ENCODE data around the gene COL5A1.

COL5A1 gene

GRCh38 chr9:134743853-134744252 is 102.2 kb downstream of the COL5A1 start (continued):
- TF ChIP-seq CSRNP3 (CRISPR knock-in tag; IDR thresholded peaks at IDR 0.05), result no peak

- no peak for TF ChIP-seq GLIS3 (CRISPR knock-in tag; IDR thresholded peaks at IDR 0.05)
- no peak for TF ChIP-seq OSR1 (CRISPR knock-in tag; IDR thresholded peaks at IDR 0.05)
- TF ChIP-seq POU6F1 (CRISPR knock-in tag; IDR thresholded peaks at IDR 0.05; ENCODE audit: borderline replicate concordance, low read depth), result no peak
- no peak for ATAC-seq
Measured at GRCh38 chr9:134744385-134745295, 103.0 kb downstream of the COL5A1 start.

GRCh38 chr9:134747951-134748489 is 106.4 kb downstream of the COL5A1 start:
- ATAC-seq, result no peak
- TF ChIP-seq GLIS3 (CRISPR knock-in tag; IDR thresholded peaks at IDR 0.05) (no peak), ZNF70 (CRISPR knock-in tag; IDR thresholded peaks at IDR 0.05) (no peak), RARB (CRISPR knock-in tag; IDR thresholded peaks at IDR 0.05) (no peak), CSRNP3 (CRISPR knock-in tag; IDR thresholded peaks at IDR 0.05) (no peak), BACH2 (CRISPR knock-in tag; IDR thresholded peaks at IDR 0.05; ENCODE audit: borderline replicate concordance) (no peak), CSDC2 (CRISPR knock-in tag; IDR thresholded peaks at IDR 0.05) (no peak), ARNTL (CRISPR knock-in tag; IDR thresholded peaks at IDR 0.05; ENCODE audit: borderline replicate concordance, low read depth) (no peak)

- ATAC-seq, result no peak
- TF ChIP-seq ZFP30 (CRISPR knock-in tag; IDR thresholded peaks at IDR 0.05) (no peak), SNAI2 (CRISPR knock-in tag; IDR thresholded peaks at IDR 0.05) (no peak), TOX (CRISPR knock-in tag; IDR thresholded peaks at IDR 0.05; ENCODE audit: borderline replicate concordance) (no peak), CREB5 (CRISPR knock-in tag; IDR thresholded peaks at IDR 0.05; ENCODE audit: low read depth) (no peak), BACH2 (CRISPR knock-in tag; IDR thresholded peaks at IDR 0.05; ENCODE audit: borderline replicate concordance) (no peak), CSRNP3 (CRISPR knock-in tag; IDR thresholded peaks at IDR 0.05) (no peak), ZNF70 (CRISPR knock-in tag; IDR thresholded peaks at IDR 0.05) (no peak), ZNF565 (CRISPR knock-in tag; conservative IDR thresholded peaks at IDR 0.05; ENCODE audit: low read depth) (no peak), TSHZ2 (CRISPR knock-in tag; IDR thresholded peaks at IDR 0.05) (no peak), CSDC2 (CRISPR knock-in tag; IDR thresholded peaks at IDR 0.05) (no peak), GLIS3 (CRISPR knock-in tag; IDR thresholded peaks at IDR 0.05) (no peak), PPARA (CRISPR knock-in tag; IDR thresholded peaks at IDR 0.05; ENCODE audit: borderline replicate concordance) (no peak), ZNF8 (CRISPR knock-in tag; IDR thresholded peaks at IDR 0.05) (no peak), RARB (CRISPR knock-in tag; IDR thresholded peaks at IDR 0.05) (no peak), PATZ1 (CRISPR knock-in tag; IDR thresholded peaks at IDR 0.05; ENCODE audit: borderline replicate concordance) (no peak), ZFP3 (CRISPR knock-in tag; IDR thresholded peaks at IDR 0.05) (no peak), POU6F1 (CRISPR knock-in tag; IDR thresholded peaks at IDR 0.05; ENCODE audit: borderline replicate concordance, low read depth) (no peak), ARNTL (CRISPR knock-in tag; IDR thresholded peaks at IDR 0.05; ENCODE audit: borderline replicate concordance, low read depth) (no peak)
Measured at GRCh38 chr9:134748591-134748990, 107.0 kb downstream of the COL5A1 start.

Data from SK-N-SH treated with all-trans-retinoic acid at 6 μM for 48 hours (cell line).